G401.6 (cell line): Measurements from ENCODE around the gene EFCAB6.

Experiments used
- FAIRE-seq: peaks from 2 replicates; lab custom pipeline; 2012; peaks lifted over from hg19 to GRCh38; lab: Jason Lieb, UNC

EFCAB6 gene

DNA sequence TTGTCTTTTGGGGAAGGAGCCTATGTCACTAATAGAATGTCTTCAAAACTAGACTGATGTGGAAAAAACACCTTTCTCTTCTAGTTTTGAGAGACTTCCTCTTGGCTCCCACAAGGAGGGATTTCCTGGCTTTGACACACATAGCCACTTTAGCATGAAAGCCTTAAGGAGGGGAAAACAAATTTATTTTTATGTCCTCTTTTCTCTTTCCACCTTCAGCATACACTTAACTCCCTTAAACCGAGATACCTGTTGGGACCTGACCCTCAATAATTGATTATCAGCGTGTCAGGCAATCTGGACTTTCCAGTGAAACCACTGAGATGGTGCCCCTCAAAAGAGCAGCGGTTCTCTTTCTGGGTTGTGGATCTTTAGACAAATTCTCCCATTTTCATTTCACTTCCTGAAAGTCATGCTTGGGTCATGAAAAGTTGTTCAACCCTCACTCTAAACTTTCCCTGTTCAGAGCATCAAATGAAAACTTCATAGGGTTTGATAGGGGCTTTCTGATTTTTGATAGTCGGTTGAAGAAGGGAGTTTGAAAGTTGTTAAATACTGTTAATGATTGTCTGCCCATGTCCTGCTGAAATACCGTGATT lies 9.1 kb downstream of the EFCAB6 start:
- no peak for FAIRE-seq

DNA sequence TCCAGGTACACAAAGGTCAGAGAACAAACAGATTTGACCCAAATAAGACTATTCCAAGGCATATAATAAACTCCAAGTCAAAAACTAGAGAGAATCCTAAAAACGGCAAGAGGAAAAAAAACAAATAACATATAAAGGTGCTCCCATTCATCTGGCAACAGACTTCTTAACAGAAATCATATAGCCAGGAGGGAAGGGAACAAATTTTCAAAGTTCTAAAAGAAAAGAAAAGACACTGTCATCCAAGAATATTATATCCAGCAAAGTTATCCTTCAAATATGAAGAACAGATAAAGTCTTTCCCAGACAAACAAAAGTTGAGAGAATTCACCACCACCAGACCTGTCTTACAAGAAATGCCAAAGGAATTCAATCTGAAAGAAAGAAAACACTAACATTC lies 11.1 kb downstream of the EFCAB6 start:
- FAIRE-seq, result no peak

DNA sequence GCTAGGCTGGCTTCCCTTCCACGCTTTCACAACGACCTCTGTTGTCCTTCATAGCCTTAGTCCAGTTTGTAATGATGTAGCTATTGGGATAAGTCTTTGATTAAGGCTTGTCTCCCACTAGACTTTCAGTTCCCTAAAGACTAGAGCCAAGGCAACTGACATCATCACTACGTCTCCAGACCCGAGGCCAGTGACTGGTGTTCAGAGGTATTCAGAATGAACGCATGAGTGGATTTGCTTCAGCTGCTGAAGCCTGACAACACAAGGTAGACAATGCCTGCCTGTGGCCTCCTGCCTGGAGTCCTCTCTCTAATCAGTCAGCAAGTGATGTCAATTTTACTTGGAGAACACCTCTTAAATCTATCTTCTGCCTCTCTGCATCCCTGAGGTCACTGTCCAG lies 13.6 kb downstream of the EFCAB6 start:
- no peak for FAIRE-seq

DNA sequence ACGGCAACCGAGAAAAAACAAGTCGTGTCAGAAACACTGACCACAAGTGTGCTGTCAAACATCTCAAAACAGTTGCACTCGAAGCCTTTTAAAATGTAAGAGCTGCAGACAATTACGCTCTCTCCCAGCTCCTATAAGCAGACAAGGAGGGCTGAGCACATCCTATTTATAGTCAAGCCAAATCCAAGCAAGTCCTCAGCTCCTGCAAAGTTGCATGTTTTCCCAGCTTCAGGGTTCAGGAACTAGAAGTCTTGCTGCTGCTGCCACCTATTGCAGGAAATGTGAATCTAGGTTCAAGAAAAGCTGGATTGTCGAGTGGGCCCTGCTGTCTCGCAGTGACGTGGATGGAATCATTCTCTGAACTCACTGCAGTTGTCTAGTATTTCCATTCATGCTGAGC lies 15.5 kb downstream of the EFCAB6 start:
- FAIRE-seq, result peak; percentile 3

DNA sequence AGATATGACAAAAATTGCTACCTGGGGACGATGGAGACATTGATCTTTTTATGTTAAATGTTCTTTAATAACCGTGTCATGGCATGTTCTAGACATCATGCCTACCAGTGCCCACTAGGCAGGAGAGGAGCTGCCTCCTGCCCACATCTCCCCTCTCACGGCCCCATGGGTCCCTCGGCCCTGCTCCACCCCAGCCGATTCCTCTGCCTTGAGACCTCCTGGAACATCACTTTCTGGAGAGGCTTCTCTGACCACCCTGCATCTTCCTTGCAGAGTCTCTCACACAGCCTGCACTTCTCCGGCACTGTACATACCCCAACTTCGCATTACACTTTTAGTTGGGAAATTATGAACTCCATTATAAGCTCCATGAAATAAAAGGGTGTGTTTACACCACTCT lies 16.8 kb downstream of the EFCAB6 start:
- no peak for FAIRE-seq

DNA sequence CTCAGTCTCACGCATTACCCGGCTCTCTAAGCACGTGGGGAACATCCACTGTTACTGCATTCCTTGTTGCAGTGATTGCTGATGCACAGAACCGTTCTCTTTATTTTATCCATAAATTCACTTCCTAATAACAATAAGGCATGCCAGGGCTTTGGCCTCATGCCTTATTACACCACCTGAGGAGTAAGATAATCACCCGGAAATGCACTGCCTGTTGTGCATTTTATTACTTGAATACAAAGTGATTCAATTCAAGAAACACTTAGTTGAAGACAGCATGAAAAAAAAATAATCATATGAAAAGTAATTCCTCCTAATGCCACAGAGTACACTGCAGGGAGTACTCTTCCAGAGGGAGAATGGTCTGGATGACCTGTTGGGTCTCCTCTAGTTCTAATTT lies 19.2 kb downstream of the EFCAB6 start:
- FAIRE-seq, result no peak

DNA sequence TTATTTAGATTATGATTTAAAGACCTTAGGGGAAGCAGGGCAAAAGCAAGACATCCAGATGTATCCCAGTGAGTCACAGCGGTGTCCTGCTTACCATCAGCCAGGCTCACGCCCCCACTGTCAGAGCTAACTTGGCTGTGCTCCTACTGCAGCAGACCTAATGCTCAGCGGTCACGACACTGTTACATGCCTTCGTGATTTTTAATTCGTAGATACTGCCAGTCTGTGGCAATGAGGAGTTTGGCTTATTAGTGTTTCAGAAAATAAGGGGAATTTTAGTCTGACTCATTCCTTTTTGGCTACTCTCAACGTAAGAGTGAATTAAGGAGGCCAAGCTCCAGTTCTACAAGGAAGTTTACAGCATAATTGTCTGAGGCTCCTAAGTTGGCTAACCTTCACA lies 22.7 kb downstream of the EFCAB6 start:
- FAIRE-seq, result no peak

DNA sequence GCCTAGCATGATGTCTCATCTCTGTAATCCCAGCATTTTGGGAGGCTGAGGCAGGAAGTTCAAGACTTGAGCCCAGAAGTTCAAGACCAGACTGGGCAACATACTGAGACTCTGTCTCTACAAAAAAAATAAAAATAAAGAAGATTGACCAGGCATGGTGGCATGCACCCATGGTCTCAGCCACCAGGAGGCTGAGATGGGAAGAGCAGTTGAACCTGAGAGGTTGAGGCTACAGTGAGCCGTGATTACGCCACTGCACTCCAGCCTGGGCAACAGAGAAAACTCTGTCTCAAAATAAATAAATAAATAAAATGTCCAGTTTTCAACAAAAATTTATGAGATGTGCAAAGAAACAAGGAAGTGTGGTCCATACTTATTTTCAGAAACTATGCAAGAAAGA lies 28.3 kb downstream of the EFCAB6 start:
- FAIRE-seq, result no peak

DNA sequence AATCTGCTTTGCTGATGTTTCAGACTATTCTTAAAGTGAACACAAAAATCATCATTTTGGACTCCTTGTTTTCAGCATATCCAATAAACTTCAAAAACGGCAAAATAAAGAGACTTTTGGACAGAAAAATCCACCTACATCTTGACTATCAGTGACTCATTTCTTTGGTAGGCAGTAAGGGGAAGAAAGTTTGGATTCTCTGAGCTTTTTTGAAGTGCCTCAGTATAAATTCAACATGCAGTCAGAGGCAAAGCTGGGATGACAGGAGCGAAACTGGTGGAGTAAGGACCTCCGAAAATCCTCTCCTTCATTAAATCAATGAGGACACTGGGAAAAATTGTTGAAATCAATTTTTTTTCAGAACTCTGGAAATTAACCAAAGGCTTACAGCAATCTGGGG lies 29.7 kb downstream of the EFCAB6 start:
- FAIRE-seq, result no peak

DNA sequence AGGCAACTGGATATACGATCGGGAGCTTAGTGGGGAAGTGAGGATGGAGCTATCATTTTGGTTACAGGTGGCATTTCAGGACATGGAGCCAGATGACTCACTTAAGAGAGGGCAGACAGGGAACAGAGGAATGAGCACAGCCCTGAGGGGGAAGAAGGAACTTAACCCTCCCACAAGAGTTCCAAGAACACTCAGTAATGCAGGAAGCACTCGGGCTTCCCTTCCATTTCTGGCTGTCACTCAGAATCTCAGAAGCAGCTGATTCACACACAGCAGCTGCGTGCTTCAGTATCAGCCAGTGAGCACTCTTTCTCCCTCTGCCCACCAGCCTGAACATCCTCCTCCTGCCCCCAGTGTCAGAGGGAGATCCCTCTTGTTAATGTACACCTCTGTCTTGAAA lies 34.8 kb downstream of the EFCAB6 start:
- FAIRE-seq, result no peak

DNA sequence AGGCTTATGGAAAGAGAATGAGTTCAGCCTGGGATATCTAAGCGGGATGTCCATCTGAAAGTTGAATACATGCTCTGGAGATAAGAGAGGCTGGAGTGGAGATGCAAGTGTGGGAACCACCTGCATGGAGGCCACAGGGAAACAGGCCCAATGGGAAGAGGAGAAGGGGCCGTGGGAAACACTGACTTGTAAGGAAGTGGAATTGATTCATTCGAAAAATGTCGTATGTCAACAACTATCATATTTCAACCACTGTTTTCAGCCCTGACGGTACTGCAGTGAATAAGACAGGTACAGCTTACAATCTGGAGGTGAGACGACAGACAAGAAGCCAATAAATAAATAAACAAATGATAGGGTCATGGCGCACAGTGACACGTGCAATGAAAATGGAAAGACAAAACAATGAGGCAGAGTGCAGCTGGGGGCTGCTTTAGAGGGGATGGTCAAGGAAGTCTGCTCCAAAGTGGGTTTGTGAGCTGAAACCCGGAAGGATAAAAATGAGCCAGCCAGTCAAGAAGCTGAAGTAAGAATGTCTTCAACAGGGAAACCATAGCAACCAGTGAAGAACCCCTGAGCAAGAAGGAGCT lies 35.9 kb downstream of the EFCAB6 start:
- no peak for FAIRE-seq

DNA sequence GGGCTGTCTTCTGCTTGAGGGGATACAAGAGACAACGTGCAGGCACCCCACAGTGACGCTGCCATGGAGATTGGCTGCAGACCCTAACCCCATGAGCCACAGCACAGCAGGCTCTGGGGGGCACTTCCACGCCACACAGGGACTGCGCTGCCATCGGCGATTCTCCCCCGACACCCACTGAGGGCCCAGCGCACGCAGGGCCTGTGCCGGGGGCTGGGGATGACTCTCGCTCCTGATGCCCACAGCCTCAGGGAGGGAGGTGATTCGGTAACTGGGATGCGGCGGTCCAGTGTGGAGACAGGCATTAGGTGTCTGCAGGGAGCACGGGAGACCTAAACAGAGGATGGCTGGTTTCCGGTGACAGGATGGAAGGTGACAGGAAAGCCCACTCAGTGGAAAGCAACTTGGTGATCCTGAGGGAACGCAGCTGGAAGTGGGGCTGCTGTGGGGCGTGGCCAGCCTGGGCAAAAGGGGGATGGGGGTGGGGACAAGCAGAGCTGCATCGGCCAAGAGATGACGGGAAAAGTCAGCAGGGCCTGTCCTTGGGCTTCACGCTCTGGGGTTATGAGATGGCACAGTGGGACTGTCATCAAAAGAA lies 37.7 kb downstream of the EFCAB6 start:
- FAIRE-seq, result no peak

DNA sequence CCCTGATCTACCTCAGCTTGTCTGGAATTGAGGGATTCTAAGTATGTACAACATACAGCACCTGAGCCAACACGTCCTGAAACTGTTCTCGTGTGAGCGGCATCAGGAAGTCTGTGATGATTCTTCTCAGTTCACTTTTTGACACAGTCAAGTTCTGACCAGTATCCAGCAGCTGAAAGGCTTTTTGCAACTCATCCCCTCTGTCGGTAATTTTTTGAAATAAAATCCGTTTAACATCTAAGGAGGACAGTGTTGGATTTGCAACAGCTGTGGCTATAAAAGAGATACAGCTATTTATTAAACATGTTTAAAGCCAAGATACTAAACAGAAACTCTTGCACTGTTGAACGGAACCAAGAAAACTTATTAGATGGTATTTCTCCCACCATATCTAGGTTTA lies 39.3 kb downstream of the EFCAB6 start:
- FAIRE-seq, result no peak

DNA sequence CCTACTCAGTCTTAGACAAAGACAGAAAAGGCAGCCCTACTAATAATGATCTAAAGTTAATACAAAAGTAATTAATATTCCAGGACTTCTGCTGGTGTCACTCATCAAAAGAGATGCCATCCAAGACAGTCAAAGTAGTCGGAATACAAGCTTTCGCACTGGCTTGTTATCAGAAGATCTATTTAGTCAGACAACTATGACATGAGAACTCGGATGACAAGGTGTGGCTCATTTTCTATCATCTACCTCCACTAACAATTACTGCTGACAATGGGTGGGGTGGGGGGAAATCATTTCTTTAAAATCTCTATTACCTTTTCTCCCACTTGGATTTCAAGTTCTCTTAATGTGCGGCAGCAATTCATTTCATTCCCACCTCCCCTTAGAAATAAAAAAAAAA lies 56.7 kb downstream of the EFCAB6 start:
- FAIRE-seq, result no peak

DNA sequence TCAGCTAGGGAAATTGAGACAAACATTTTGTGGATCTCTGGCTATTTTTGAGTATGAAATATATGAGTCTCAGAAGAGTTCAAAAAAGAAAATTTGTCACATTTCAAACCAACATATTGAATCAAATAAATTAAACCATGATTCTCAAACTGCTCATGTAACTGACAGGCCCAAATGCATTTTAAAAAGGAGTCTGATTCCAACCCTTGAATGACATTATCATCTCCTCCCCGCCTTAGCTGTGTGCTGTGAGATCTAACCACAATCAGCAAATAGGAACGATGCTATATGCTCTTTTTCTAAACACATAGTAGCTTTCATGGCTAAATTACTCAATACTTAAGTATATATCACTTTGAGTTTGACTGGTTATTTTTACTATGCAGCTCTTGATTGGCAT lies 57.1 kb downstream of the EFCAB6 start:
- FAIRE-seq, result no peak

DNA sequence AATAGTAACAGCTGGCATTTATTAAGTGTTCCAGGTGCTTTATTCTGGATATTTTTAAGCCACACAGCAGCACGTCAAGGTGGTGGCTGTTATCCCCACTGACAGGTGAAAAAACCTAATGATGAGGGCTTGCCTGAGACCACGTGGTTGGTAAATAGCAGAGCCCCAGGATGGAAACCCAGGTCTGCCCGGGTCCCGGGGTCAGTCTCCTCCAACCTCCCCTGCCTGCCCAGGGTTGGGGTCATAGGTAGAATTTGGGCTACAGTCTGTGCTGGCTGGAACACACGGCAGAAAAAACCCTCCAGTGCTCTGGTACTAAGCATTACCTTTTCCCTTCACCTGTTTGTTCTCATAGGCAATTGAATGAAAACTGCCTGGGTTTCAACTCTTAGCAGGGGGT lies 57.9 kb downstream of the EFCAB6 start:
- FAIRE-seq, result no peak

DNA sequence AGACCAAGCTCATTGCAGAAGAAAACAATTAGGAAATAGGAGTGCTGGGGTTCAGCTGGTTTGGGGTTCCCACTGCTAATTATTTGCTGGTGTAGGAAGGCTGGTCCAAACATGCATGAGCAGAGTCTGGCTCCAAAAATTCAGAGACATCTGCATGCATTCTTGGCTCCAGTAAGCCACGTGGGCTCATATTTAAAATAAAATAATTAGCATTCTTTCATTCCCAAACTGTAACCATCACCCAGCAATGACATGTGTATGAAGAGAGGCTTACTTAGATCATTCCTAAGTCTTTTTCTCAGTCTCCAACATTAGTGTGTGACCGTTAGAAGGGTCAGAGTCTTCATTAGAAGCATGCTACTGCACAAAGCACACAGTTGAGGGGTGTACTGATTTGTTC lies 58.4 kb downstream of the EFCAB6 start:
- FAIRE-seq, result no peak

DNA sequence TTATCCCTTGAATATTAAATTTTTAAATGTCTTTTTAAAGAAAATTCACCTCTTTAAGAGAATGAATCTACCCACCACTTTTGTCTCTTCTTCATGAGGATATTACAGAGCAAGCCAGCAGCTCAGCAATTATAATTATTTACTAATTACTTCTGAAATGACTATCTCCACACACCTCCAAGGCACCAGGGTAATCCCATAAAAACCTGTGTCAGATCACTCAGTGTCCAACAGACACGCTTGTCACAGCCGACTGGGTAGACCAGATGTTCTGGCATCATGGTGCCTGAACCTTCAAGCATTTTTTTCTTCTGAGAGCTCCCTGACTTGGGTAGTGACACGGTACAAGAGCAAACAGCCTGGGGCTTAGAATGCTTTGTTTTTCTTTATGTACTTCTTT lies 61.4 kb downstream of the EFCAB6 start:
- no peak for FAIRE-seq

DNA sequence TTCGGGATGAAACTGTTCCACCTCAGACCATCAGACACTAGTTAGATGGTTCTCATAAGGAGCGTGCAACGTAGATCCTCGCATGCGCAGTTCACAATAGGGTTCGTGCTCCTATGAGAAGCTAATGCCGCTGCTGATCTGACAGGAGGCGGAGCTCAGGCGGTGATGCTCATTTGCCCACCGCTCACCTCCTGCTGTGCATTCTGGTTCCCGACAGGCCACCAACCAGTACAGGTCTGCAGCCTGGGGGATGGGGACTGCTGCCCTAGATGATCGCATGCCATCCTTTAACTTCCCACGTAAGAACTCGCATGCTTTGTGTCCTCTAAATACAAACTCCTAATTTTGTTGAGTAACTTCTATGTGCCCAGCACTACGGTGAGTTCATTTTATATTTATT lies 62.6 kb downstream of the EFCAB6 start:
- FAIRE-seq, result no peak

DNA sequence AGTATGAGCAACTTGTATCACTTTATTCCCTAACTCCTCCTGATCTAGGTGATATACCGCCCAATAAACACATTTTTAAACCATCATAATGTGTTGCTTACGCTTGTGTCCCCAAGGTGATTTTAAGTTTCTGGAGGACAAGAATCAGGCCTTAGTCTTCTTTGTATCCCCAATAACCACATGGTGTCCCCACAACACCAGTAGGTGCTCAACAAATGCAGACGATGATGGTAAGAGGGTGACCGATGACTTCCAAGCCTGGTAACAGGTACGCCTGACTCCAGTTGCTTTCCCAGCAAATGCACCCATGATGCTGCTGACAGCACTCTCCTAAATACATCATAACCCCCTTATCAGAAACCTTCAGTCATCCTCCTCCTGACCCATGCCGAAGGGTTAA lies 64.2 kb downstream of the EFCAB6 start:
- no peak for FAIRE-seq

DNA sequence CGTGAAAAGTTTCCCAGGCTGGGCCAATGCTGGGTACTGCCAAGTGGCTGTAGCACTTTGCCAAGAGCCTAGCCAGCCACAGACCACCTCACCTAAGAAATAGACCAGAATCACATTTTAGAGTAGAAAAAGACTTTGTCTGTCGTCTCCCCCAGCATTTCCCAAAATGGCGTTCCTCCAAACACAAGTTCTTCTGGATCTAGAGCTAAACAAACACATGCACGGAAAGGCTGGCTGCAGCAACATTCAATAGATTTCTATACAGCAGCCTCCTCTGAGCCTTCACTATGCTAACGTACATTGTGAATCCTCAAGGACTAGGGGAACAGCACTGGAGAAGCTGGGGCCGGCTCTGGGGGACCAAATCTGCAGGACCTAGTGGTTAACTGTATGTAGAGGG lies 65.0 kb downstream of the EFCAB6 start:
- no peak for FAIRE-seq

DNA sequence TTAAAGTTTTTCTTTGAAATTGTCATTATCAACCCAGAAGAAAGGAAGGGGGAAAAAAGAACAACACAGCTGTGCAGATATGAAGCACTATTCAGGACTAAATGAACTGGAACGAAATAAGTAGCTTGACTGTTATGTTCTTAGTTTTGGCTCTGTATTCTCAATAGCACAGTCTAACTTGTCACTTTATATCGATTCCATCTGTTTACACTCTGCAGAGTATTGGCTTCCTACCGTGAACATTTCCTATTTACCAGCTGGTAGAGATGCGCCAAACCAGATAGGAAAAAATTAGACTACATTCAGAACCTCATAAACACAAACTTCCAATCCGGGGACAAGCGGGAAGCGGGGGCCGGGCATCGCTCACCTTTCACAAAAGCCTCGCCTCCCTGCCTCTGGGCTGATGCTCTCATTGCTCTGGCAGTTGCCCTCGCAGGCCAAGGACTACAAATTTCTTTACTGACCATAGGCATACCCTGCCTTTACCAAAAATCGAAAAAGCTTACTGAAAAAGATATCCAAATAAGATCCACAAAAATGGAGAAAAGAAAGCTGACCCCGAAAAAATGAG lies 66.2 kb downstream of the EFCAB6 start:
- FAIRE-seq, result no peak

DNA sequence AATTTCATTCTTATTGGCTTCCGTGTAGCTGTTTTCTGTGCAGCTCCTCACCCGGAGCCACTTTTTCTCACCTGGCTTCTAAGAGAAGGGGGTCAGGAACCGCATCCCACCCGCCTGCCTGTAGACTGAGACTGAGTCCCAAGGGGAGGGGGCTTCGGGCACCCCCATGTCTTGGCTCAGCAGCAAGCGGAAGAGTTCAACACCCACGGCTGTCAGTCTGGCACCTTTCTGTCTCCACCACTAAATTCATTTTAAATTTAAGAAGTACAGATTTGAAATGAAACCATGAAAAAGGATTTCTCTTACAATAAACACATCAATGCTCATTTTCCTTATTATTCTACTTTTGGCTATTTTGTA lies 66.7 kb downstream of the EFCAB6 start:
- FAIRE-seq, result no peak
